ENCODE results near the gene TBC1D10A. TPM values are rescaled to one million over a fixed set of nuclear protein-coding genes. Genes with fewer than 3 reads are reported as not detected.

The TBC1D10A gene
- total RNA-seq, 1 donor from 2014 or later, result 5.0 TPM

- peaks cover 3% of the 10 kb centered on the region for H3K9me3 Mint-ChIP-seq (ENCODE audit: unreplicated experiment)
- H3K27ac Mint-ChIP-seq (ENCODE audit: unreplicated experiment), result no peak overlapping the region
- H3K4me3 Mint-ChIP-seq (ENCODE audit: unreplicated experiment), result no peak overlapping the region
- H3K36me3 Mint-ChIP-seq (ENCODE audit: unreplicated experiment), result no peaks in the 10 kb centered on the region
- no peaks in the 10 kb centered on the region for H3K27me3 Mint-ChIP-seq (ENCODE audit: unreplicated experiment)
- H3K4me1 Mint-ChIP-seq (ENCODE audit: low read depth, unreplicated experiment), result peaks cover 7% of the 10 kb centered on the region
- TF ChIP-seq, protein P1, sequence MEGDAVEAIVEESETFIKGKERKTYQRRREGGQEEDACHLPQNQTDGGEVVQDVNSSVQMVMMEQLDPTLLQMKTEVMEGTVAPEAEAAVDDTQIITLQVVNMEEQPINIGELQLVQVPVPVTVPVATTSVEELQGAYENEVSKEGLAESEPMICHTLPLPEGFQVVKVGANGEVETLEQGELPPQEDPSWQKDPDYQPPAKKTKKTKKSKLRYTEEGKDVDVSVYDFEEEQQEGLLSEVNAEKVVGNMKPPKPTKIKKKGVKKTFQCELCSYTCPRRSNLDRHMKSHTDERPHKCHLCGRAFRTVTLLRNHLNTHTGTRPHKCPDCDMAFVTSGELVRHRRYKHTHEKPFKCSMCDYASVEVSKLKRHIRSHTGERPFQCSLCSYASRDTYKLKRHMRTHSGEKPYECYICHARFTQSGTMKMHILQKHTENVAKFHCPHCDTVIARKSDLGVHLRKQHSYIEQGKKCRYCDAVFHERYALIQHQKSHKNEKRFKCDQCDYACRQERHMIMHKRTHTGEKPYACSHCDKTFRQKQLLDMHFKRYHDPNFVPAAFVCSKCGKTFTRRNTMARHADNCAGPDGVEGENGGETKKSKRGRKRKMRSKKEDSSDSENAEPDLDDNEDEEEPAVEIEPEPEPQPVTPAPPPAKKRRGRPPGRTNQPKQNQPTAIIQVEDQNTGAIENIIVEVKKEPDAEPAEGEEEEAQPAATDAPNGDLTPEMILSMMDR (IDR thresholded peaks at IDR 0.05; ENCODE audit: partially characterized antibody, unreplicated experiment), result no peak
- no peak for DNase-seq
Measured at GRCh38 chr22:30307041-30307574, 19.6 kb downstream of the TBC1D10A start.

- DNase-seq, result no peak
- H3K36me3 Mint-ChIP-seq (ENCODE audit: unreplicated experiment), result no peaks in the 10 kb centered on the region
- no peak overlapping the region for H3K4me3 Mint-ChIP-seq (ENCODE audit: unreplicated experiment)
- H3K9me3 Mint-ChIP-seq (ENCODE audit: unreplicated experiment), result peaks cover 3% of the 10 kb centered on the region
- H3K27ac Mint-ChIP-seq (ENCODE audit: unreplicated experiment), result no peak overlapping the region
- TF ChIP-seq, protein P1 (IDR thresholded peaks at IDR 0.05; ENCODE audit: partially characterized antibody, unreplicated experiment), result no peak
- peaks cover 7% of the 10 kb centered on the region for H3K4me1 Mint-ChIP-seq (ENCODE audit: low read depth, unreplicated experiment)
- H3K27me3 Mint-ChIP-seq (ENCODE audit: unreplicated experiment), result no peaks in the 10 kb centered on the region
Measured at GRCh38 chr22:30306627-30307011, 20.1 kb downstream of the TBC1D10A start.

GRCh38 chr22:30305906-30306626 is 20.7 kb downstream of the TBC1D10A start:
- Mint-ChIP-seq H3K27ac (ENCODE audit: unreplicated experiment) (no peak overlapping the region), H3K27me3 (ENCODE audit: unreplicated experiment) (no peaks in the 10 kb centered on the region), H3K36me3 (ENCODE audit: unreplicated experiment) (no peaks in the 10 kb centered on the region), H3K4me3 (ENCODE audit: unreplicated experiment) (no peak overlapping the region), H3K9me3 (ENCODE audit: unreplicated experiment) (peaks cover 3% of the 10 kb centered on the region), H3K4me1 (ENCODE audit: low read depth, unreplicated experiment) (peaks cover 7% of the 10 kb centered on the region)
- TF ChIP-seq, protein P1 (IDR thresholded peaks at IDR 0.05; ENCODE audit: partially characterized antibody, unreplicated experiment), result no peak
- no peak for DNase-seq

- TF ChIP-seq, protein P1 (IDR thresholded peaks at IDR 0.05; ENCODE audit: partially characterized antibody, unreplicated experiment), result no peak
- Mint-ChIP-seq H3K9me3 (ENCODE audit: unreplicated experiment) (peaks cover 3% of the 10 kb centered on the region), H3K36me3 (ENCODE audit: unreplicated experiment) (no peaks in the 10 kb centered on the region), H3K4me3 (ENCODE audit: unreplicated experiment) (no peak overlapping the region), H3K27me3 (ENCODE audit: unreplicated experiment) (no peaks in the 10 kb centered on the region), H3K27ac (ENCODE audit: unreplicated experiment) (no peak overlapping the region), H3K4me1 (ENCODE audit: low read depth, unreplicated experiment) (peaks cover 2% of the 10 kb centered on the region)
- no peak for DNase-seq
Measured at GRCh38 chr22:30305519-30305905, 21.2 kb downstream of the TBC1D10A start.

GRCh38 chr22:30304495-30305244 is 22.1 kb downstream of the TBC1D10A start:
- DNase-seq, result no peak
- no peaks in the 10 kb centered on the region for H3K36me3 Mint-ChIP-seq (ENCODE audit: unreplicated experiment)
- peaks cover 2% of the 10 kb centered on the region for H3K4me1 Mint-ChIP-seq (ENCODE audit: low read depth, unreplicated experiment)
- TF ChIP-seq, protein P1 (IDR thresholded peaks at IDR 0.05; ENCODE audit: partially characterized antibody, unreplicated experiment), result no peak
- H3K27ac Mint-ChIP-seq (ENCODE audit: unreplicated experiment), result no peak overlapping the region
- peaks cover 3% of the 10 kb centered on the region for H3K9me3 Mint-ChIP-seq (ENCODE audit: unreplicated experiment)
- peaks cover 2% of the 10 kb centered on the region for H3K27me3 Mint-ChIP-seq (ENCODE audit: unreplicated experiment)
- H3K4me3 Mint-ChIP-seq (ENCODE audit: unreplicated experiment), result no peak overlapping the region
